GM13977 (cell line): ENCODE data around the gene JPH2.

Source experiments
- DNase-seq: peaks from one replicate; pipeline ENCODE4 v3.0.0; 2012; ENCODE audit warnings: low spot score
- CTCF ChIP-seq: IDR thresholded peaks from 2 replicates; pipeline ENCODE4 v1.5.1; 2012; ENCODE audit warnings: mild to moderate bottlenecking, control low read depth; ENCODE audit not compliant: insufficient read depth; ENCODE audit errors: extremely low read depth, missing control alignments
- in situ Hi-C: fragments of 300-500 bp; cut with MboI; formaldehyde crosslinking; loops from one replicate; pipeline ENCODE4 v1.12.0; 2022; ENCODE audit warnings: low sequenced_read_pairs, low pct_unique_long_range_greater_than_20kb, mixed read lengths, inconsistent platforms; ENCODE audit not compliant: unreplicated experiment

The JPH2 gene

GRCh38 chr20:44110816-44111568 lies 76.0 kb downstream of the JPH2 start:
- TF ChIP-seq CTCF: no peak
- in situ Hi-C loops: no loop called here
- DNase-seq: no peak

DNA sequence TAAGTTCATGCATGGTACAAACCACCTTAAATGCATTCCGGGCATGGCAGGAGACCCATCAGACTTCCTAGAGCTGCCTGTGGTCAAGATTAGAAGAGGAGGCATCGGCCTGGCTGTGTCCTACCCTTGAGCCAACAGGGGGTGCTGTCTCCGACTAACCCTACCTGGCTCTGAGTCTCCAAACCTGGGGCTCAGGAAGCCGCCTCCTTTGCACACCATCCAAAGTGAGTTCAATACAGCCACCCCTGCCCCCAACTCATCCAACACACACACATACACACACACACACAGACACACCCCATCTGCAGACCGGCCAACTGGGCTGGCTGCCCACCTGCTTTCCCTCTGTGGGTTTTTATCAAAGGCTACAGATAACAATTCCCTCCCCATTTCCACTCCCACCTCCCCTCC lies 77.0 kb downstream of the JPH2 start:
- TF ChIP-seq CTCF: peak; percentile 16
- no peak for DNase-seq
- in situ Hi-C loops: no loop called here

- DNase-seq: no peak
- no peak for TF ChIP-seq CTCF
- in situ Hi-C loops: no loop called here
These were observed 80.4 kb downstream of the JPH2 start for GRCh38 chr20:44106615-44107014.

GRCh38 chr20:44104798-44105517 lies 82.0 kb downstream of the JPH2 start:
- in situ Hi-C loops: no loop called here
- DNase-seq: no peak
- no peak for TF ChIP-seq CTCF

DNA sequence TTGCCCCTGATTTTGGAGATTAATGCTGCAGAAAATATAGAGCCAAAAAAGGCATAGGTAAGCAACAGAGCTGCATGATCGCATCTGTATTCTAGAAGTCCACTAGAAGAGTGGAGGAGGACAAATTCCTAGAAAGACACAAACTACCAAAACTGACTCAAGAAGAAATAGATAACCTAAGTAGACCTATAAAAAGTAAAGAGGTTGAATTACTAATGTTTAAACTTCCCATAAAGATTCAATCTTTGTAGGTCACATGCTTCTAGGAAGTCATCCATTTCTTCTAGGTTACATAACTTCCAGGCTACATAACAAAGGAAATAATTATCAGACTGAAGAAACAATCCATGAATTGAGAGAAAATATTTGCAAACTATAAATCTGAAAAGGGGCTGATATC lies 84.4 kb downstream of the JPH2 start:
- in situ Hi-C loops: no loop called here
- DNase-seq: no peak
- TF ChIP-seq CTCF: no peak

DNA sequence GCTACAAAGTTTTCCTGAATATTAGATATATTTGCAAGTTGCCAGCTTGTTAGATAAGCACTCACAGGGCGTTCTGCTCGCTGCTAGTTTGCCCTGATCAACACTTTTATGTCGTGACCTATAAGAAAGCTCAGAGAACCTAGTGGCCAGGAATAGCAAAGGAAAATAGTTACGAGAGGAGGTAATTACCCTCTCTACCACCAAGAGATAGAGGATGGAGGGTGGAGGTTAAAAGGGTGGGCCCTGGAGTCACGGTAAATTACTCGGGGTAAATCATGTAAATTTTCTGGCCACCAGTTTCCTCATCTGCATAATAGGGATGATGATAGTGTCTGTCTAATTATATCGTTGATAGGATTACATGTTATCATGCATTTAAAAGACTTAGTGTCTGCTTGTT lies 87.2 kb downstream of the JPH2 start:
- TF ChIP-seq CTCF: no peak
- no peak for DNase-seq
- in situ Hi-C loops: loop anchor here (10.0 to 25.0 kb wide), 2 partner anchors 563 to 655 kb away; no protein-coding TSS in a partner anchor
